A673 (cell line): ENCODE data around the gene LEF1.

Source experiments
- EZH2 ChIP-seq: fragments of 200-600 bp; sonication (generic); IDR thresholded peaks from 2 replicates; pipeline ENCODE4 v1.6.1; 2017; ENCODE audit warnings: borderline replicate concordance, low read depth, mild to moderate bottlenecking, mixed read lengths, antibody characterized with exemption, low read length; ENCODE audit not compliant: poor library complexity, severe bottlenecking
- TF ChIP-seq, protein P1 (sequence below): fragments of 300-800, 200-600 bp; sonication (generic); conservative IDR thresholded peaks from 2 replicates; pipeline ENCODE4 v1.5.1; 2017; ENCODE audit warnings: low read depth, mild to moderate bottlenecking, antibody characterized with exemption, low read length, moderate library complexity, mixed read lengths

DNA sequence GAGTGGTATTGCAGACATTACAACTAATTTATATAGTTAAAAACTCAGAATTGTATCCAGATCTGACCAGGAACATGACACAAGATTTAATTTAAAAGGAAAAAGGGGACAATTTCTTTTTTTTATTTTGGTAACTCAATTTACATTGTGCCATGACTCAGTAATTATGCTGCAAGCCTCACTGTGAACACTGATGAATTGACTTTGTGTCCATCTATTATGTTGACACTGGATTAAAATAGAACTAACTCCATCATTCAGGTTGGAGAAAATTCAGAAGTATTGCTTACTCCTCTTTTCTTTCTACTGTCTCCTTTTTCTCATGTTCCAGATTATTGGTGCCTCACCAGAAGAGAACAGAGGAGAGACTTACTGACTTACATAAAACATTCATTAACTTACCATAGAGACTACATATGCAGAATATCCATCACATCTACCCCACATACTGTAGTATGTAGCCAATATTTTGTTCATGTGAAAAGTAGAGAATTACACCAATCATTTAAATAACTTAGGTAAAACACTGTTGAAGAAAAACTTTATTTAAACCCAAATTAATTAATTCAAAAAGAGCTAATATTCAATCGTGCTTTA lies 15.8 kb upstream of the LEF1 start:
- TF ChIP-seq, protein P1, sequence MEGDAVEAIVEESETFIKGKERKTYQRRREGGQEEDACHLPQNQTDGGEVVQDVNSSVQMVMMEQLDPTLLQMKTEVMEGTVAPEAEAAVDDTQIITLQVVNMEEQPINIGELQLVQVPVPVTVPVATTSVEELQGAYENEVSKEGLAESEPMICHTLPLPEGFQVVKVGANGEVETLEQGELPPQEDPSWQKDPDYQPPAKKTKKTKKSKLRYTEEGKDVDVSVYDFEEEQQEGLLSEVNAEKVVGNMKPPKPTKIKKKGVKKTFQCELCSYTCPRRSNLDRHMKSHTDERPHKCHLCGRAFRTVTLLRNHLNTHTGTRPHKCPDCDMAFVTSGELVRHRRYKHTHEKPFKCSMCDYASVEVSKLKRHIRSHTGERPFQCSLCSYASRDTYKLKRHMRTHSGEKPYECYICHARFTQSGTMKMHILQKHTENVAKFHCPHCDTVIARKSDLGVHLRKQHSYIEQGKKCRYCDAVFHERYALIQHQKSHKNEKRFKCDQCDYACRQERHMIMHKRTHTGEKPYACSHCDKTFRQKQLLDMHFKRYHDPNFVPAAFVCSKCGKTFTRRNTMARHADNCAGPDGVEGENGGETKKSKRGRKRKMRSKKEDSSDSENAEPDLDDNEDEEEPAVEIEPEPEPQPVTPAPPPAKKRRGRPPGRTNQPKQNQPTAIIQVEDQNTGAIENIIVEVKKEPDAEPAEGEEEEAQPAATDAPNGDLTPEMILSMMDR = no peak
- TF ChIP-seq EZH2 = no peak
